ENCODE data around the gene DTX3. TPM values are rescaled to one million over a fixed set of nuclear protein-coding genes. Genes with fewer than 3 reads are reported as not detected.
"Not testable (repeated sequence)": the region's sequence is repeated elsewhere in the genome, so short reads cannot be mapped to it uniquely, and the experiment has no call there.

DTX3 gene
- total RNA-seq, 4 donors from 2014 or later = 3.5 to 13.8 (median 6.8) TPM

DNA sequence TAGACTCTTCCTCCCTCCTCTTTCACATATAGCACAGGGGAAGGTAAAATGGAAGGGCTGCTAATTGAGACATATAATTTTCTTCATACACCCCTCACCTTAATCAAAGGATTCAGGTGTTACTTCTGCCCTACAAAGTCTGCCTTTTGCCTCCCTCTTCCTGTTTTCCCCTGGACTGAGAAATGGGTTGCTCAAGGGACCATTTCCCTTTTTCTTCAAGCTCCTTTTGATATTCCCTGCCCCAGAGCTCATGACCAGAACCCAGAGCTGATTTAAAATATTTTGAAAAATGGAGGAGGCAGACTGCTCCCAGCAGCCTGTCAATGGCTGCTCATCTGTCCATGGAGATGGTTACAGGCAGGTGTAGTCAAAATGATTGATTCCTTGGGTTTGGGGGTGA lies 19.9 kb upstream of the DTX3 start:
- TF ChIP-seq, protein P1, sequence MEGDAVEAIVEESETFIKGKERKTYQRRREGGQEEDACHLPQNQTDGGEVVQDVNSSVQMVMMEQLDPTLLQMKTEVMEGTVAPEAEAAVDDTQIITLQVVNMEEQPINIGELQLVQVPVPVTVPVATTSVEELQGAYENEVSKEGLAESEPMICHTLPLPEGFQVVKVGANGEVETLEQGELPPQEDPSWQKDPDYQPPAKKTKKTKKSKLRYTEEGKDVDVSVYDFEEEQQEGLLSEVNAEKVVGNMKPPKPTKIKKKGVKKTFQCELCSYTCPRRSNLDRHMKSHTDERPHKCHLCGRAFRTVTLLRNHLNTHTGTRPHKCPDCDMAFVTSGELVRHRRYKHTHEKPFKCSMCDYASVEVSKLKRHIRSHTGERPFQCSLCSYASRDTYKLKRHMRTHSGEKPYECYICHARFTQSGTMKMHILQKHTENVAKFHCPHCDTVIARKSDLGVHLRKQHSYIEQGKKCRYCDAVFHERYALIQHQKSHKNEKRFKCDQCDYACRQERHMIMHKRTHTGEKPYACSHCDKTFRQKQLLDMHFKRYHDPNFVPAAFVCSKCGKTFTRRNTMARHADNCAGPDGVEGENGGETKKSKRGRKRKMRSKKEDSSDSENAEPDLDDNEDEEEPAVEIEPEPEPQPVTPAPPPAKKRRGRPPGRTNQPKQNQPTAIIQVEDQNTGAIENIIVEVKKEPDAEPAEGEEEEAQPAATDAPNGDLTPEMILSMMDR (IDR thresholded peaks at IDR 0.05 in 4 of 5, conservative IDR thresholded peaks at IDR 0.05 in 1 of 5) = no peak
- TF ChIP-seq POLR2A (IDR thresholded peaks at IDR 0.05) = no peak
- H3K9me3 ChIP-seq = no peaks in the 10 kb centered on the region
- H3K4me3 ChIP-seq = no peak overlapping the region
- H3K27ac ChIP-seq = no peak overlapping the region
- no peaks in the 10 kb centered on the region for H3K4me1 ChIP-seq
- in situ Hi-C loops (cut with MboI; ENCODE audit: low sequenced_read_pairs in 4 of 4) = loop anchor here in 2 of 4 donors (5.0 kb wide), 2 partner anchors 38 to 43 kb away; no protein-coding TSS in a partner anchor
- intact Hi-C loops (cut with DNase I; ENCODE audit: low total_unique reads) = loop anchor here (10.0 kb wide), 1 partner anchor 320 kb away; no protein-coding TSS in a partner anchor
- no peaks in the 10 kb centered on the region for H3K36me3 ChIP-seq
- no peaks in the 10 kb centered on the region for H3K27me3 ChIP-seq
- ATAC-seq (no peak), DNase-seq (no peak)

DNA sequence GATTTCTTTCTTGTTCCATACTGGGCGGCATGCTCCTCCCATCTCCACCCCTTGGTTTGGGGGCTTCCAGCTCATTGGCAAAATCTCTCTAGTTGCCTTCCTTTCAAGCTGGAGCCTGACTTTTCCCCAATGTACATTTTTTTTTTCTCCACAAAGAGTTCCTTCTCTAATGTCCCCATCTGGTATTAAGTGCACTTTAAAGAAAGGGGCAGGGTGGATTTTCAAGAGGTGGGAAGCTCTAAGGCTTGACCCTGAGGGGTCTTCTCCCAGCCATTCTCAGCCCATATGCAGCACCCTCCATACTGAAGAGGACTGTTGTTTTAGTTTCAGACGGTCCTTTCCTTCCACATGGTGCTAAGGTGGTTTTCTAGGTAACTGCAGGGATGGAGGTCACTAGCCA lies 19.5 kb upstream of the DTX3 start:
- ATAC-seq (no peak), DNase-seq (no peak)
- TF ChIP-seq POLR2A (IDR thresholded peaks at IDR 0.05) = no peak
- TF ChIP-seq, protein P1 (IDR thresholded peaks at IDR 0.05 in 4 of 5, conservative IDR thresholded peaks at IDR 0.05 in 1 of 5) = no peak
- H3K27me3 ChIP-seq = no peaks in the 10 kb centered on the region
- H3K9me3 ChIP-seq = no peaks in the 10 kb centered on the region
- H3K4me1 ChIP-seq = no peaks in the 10 kb centered on the region
- in situ Hi-C loops (cut with MboI; ENCODE audit: low sequenced_read_pairs in 4 of 4) (loop anchor here in 1 of 4 donors (5.0 kb wide), 1 partner anchor 37 kb away; no protein-coding TSS in a partner anchor), intact Hi-C loops (cut with DNase I; ENCODE audit: low total_unique reads) (loop anchor here (10.0 kb wide), 1 partner anchor 320 kb away; no protein-coding TSS in a partner anchor)
- H3K36me3 ChIP-seq = no peaks in the 10 kb centered on the region
- H3K4me3 ChIP-seq = no peak overlapping the region
- H3K27ac ChIP-seq = no peak overlapping the region

DNA sequence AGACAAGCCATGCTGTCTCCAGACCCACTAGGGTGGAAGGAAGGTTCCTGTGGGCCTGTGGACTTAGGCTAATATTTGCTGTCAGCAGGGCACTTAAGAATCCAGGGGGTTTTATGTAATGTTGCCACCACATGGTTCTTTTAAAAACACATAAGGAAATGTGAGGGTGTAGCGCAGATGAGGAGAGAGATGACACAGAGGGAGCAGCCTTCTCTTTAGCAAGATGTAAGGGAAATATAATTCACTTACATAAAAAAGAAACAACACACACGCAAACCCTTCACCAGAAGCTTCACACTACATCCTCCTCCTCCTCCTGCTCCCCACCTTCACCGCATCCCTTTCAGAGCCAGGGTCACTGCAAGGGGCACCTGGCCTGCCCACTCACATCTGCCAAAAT lies 18.5 kb upstream of the DTX3 start:
- no peak for ATAC-seq
- in situ Hi-C loops (cut with MboI; ENCODE audit: low sequenced_read_pairs in 4 of 4) = loop anchor here in 1 of 4 donors (5.0 kb wide), 1 partner anchor 36 kb away; no protein-coding TSS in a partner anchor

DNA sequence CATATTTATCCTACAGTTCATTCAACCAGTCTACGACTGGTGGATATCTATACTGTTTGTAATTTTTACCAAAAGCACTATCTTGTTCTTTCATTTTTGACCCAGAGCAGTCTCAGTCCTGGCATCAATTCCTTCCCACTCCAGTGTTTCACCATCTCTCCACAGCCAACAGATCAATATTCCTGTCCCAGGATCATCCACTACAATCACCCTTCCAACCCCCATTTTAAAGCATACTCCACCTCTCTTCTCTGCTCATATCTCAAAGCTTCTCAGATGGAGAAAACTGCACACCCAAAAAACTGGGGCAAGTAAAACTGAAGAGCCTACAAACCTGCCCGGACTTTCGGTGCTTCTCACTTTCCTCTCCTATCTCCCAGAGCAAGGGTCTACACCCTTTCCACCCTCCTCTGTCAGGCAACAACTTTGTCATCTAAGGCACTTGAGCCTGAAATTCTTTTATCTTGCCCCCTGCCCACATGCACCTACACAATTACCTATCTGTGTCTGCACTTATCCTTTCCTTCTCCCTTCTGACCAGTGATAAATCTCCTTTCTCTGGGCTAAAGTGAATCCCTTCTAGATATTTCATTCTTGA lies 17.7 kb upstream of the DTX3 start:
- no peak for TF ChIP-seq POLR2A (IDR thresholded peaks at IDR 0.05)
- TF ChIP-seq, protein P1 (IDR thresholded peaks at IDR 0.05 in 4 of 5, conservative IDR thresholded peaks at IDR 0.05 in 1 of 5) = no peak
- Histone ChIP-seq H3K9me3 (no peaks in the 10 kb centered on the region), H3K4me3 (no peak overlapping the region), H3K27me3 (no peaks in the 10 kb centered on the region), H3K4me1 (peaks cover 6 to 9% of the 10 kb centered on the region in 2 donors), H3K27ac (no peak overlapping the region), H3K36me3 (no peaks in the 10 kb centered on the region)
- ATAC-seq = no peak
- in situ Hi-C loops (cut with MboI; ENCODE audit: low sequenced_read_pairs in 4 of 4) (loop anchor here in 1 of 4 donors (5.0 kb wide), 1 partner anchor 35 kb away; no protein-coding TSS in a partner anchor), intact Hi-C loops (cut with DNase I; ENCODE audit: low total_unique reads) (loop anchor here (10.0 kb wide), 1 partner anchor 318 kb away; no protein-coding TSS in a partner anchor)
- DNase-seq = no peak

More for the DNA sequence above, 18.5 kb upstream of the DTX3 start:
- intact Hi-C loops (cut with DNase I; ENCODE audit: low total_unique reads) = loop anchor here (10.0 kb wide), 1 partner anchor 319 kb away; no protein-coding TSS in a partner anchor
- H3K4me1 ChIP-seq = peaks cover 4 to 5% of the 10 kb centered on the region in 2 donors
- TF ChIP-seq POLR2A (IDR thresholded peaks at IDR 0.05) = no peak
- TF ChIP-seq, protein P1 (IDR thresholded peaks at IDR 0.05 in 4 of 5, conservative IDR thresholded peaks at IDR 0.05 in 1 of 5) = no peak
- H3K4me3 ChIP-seq = no peak overlapping the region
- no peaks in the 10 kb centered on the region for H3K36me3 ChIP-seq
- H3K27me3 ChIP-seq = no peaks in the 10 kb centered on the region
- DNase-seq = no peak
- H3K9me3 ChIP-seq = no peaks in the 10 kb centered on the region
- H3K27ac ChIP-seq = no peak overlapping the region

DNA sequence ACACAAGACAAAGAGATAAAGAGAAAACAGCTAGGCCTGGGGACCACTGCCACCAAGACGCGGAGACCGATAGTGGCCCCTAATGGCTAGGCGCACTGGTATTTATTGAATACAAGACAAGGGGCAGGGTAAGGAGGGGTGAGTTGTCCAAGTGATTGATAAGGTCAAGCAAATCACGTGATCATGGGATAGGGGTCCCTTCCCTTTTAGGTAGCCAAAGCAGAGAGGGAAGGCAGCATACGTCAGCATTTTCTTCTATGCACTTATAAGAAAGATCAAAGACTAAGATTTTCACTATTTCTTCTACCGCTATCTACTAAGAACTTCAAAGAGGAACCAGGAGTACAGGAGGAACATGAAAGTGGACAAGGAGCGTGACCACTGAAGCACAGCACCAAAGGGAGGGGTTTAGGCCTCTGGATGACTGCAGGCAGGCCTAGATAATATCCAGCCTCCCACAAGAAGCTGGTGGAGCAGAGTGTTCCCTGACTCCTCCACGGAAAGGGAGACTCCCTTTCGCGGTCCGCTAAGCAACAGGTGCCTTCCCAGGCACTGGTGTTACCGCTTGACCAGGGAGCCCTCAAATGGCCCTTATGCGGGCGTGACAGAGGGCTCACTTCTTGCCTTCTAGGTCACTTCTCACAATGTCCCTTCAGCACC lies 15.5 kb upstream of the DTX3 start:
- not testable (repeated sequence) for H3K9me3 ChIP-seq, H3K27me3 ChIP-seq, H3K4me3 ChIP-seq, DNase-seq, ATAC-seq, H3K36me3 ChIP-seq, H3K27ac ChIP-seq
- intact Hi-C loops (cut with DNase I; ENCODE audit: low total_unique reads) = loop anchor here (10.0 kb wide), 1 partner anchor 316 kb away; no protein-coding TSS in a partner anchor
- in situ Hi-C loops (cut with MboI; ENCODE audit: low sequenced_read_pairs in 4 of 4) = loop anchor here in 1 of 4 donors (5.0 kb wide), 1 partner anchor 33 kb away; no protein-coding TSS in a partner anchor
- H3K4me1 ChIP-seq = peaks cover 8 to 13% of the 10 kb centered on the region in 2 donors

All from gastrocnemius medialis (tissue), 4 donors.